WI38 (cell line): ENCODE data around the gene CRYGN.

ENCODE experiments used
- H3K4me3 ChIP-seq: 2 replicates; pipeline ENCODE4 v1.5.1; 2011; ENCODE audit warnings: low read depth, mild to moderate bottlenecking, control low read depth, low read length
- CTCF ChIP-seq: IDR thresholded peaks from 2 replicates; pipeline ENCODE4 v1.5.1; 2012; ENCODE audit warnings: low read depth, mild to moderate bottlenecking, control low read depth, low read length

The CRYGN gene

GRCh38 chr7:151483711-151483983, 43.7 kb upstream of the CRYGN start:
- H3K4me3 ChIP-seq, result no peak overlapping the region
- TF ChIP-seq CTCF, result no peak

GRCh38 chr7:151482883-151483710, 43.2 kb upstream of the CRYGN start:
- H3K4me3 ChIP-seq, result no peak overlapping the region
- TF ChIP-seq CTCF, result no peak

GRCh38 chr7:151481650-151482505, 41.9 kb upstream of the CRYGN start:
- H3K4me3 ChIP-seq, result no peak overlapping the region
- TF ChIP-seq CTCF, result no peak

GRCh38 chr7:151477867-151478266, 37.9 kb upstream of the CRYGN start:
- TF ChIP-seq CTCF, result no peak
- no peak overlapping the region for H3K4me3 ChIP-seq

GRCh38 chr7:151472644-151473380, 32.9 kb upstream of the CRYGN start:
- H3K4me3 ChIP-seq, result no peak overlapping the region
- TF ChIP-seq CTCF, result no peak

GRCh38 chr7:151470711-151471110, 30.8 kb upstream of the CRYGN start:
- no peak overlapping the region for H3K4me3 ChIP-seq
- no peak for TF ChIP-seq CTCF

GRCh38 chr7:151469281-151469680, 29.3 kb upstream of the CRYGN start:
- no peak for TF ChIP-seq CTCF

More at GRCh38 chr7:151469281-151469680, 29.3 kb upstream of the CRYGN start:
- H3K4me3 ChIP-seq, result no peak overlapping the region
